ENCODE data around the gene MS4A12.
"Not testable (repeated sequence)": the region's sequence is repeated elsewhere in the genome, so short reads cannot be mapped to it uniquely, and the experiment has no call there.

Gene MS4A12, protein sequence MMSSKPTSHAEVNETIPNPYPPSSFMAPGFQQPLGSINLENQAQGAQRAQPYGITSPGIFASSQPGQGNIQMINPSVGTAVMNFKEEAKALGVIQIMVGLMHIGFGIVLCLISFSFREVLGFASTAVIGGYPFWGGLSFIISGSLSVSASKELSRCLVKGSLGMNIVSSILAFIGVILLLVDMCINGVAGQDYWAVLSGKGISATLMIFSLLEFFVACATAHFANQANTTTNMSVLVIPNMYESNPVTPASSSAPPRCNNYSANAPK

DNA sequence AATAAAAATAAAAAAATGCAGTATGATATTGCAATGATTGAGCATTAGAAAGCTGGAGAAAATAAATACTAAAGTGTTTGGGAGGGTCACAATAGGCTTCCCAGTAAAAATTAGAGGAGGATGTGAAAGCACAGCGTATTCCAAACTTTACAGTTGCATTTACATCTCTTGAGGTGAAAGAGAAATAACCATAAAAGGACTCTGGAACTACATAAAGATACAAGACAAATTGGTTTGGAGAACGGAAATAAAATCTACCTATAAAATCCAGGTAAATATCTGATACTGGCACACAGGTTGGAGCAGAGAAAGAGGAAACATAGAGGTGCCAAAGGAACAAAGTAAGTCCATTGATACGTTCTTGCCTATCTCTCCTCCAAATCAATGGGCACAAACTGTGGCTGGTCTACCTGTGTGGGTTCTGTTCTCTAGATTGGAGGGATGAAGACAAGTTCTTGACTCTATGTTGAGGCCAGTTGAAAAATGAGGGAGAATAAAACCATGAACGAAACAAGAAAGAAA is at the start of gene MS4A12:
Gene MS4A12 (plus strand): TSS at position 291 of the 522 bp plus-strand sequence. CDS start 4,541 bp downstream, outside the sequence.
- in situ Hi-C loops (cut with MboI; ENCODE audit: low sequenced_read_pairs) = no loop called here

DNA sequence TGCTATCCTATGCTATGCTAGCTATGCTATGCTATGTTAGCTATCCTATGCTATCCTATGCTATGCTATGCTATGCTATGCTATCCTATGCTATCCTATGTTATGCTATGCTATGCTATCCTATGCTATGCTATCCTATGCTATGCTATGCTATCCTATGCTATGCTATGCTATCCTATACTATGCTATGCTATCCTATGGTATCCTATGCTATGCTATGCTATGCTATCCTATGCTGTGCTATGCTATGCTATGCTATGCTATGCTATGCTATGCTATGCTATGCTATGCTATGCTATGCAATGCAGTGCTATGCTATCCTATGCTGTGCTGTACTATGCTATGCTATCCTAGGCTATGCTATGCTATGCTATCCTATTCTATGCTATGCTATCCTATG is 45.5 kb upstream of the MS4A12 start:
- in situ Hi-C loops (cut with MboI; ENCODE audit: low sequenced_read_pairs) = no loop called here

DNA sequence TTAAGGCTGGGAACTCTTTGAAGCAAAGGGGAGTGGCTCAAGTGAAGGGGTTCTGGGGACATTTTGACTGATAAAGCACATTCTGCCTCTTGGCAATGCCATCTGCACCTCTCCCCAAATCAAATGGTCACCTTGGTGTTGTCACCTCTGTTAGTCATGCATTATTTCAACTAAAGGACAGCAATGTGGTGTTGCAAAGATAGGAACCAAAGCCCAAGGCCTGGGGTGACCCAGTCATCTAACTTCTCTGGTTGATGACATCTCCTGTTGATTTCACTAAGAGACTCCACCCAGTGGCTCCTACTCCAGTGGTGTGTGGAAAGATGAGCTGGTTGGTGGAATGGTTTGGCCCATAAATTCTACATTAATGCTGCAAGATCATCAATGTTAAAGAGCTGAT is 44.7 kb upstream of the MS4A12 start:
- in situ Hi-C loops (cut with MboI; ENCODE audit: low sequenced_read_pairs) = no loop called here

DNA sequence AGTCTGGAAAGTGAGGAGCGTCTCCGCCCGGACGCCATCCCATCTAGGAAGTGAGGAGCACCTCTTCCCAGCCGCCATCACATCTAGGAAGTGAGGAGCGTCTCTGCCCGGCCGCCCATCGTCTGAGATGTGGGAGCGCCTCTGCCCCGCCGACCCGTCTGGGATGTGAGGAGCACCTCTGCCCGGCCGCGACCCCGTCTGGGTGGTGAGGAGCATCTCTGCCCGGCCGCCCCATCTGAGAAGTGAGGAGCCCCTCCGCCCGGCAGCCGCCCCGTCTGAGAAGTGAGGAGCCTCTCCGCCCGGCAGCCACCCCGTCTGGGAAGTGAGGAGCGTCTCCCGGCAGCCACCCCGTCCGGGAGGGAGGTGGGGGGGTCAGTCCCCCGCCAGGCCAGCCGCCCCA is 41.4 kb upstream of the MS4A12 start:
- in situ Hi-C loops (cut with MboI; ENCODE audit: low sequenced_read_pairs) = not testable (repeated sequence)

DNA sequence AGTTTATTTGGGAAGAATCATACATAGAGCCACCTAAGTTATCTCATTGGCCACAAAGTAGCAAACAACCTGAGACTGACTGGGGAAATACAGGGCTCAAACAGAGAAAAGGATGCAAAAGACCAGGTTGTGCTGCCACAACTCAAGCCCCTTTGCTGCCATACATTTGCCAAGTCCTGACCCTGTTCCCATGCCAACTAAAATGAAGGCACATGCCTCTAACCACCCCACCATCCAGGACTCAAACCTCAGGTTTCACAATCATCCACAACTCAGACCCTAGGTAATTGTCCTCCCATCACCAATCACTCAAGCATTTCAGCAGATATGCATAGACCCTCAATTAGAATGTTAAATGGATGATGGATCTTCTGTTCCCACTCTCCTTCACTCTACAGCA is 38.4 kb upstream of the MS4A12 start:
- in situ Hi-C loops (cut with MboI; ENCODE audit: low sequenced_read_pairs) = no loop called here

DNA sequence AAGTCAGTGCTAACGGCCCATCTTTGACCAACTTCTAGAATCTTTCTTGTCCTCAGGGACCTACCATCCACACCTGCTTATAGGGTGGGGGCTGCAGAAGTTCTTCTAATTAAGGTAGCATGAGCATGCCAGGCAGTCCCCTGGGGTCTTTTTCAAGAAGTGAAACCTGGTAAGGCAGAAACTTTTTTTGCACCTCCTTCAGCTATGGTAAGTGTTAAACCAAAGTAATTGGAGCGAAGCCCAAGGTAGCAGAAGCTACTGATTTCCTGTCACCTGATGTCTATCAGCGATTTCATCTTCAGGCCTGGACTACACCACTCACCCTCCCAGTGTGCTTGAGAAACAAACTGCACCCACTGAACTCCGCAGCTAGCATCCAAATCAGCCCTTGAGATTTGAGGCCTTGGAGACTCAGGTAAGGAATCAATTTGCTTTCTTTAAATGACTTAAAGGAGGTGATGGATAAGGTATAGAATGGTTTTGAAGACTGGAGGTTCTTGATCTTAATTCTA is 37.0 kb upstream of the MS4A12 start, which contains the start of gene MS4A1:
Gene MS4A1 (plus strand): TSS at position 317 of the 512 bp plus-strand sequence. CDS start 6,528 bp downstream, outside the sequence.
- in situ Hi-C loops (cut with MboI; ENCODE audit: low sequenced_read_pairs) = no loop called here

DNA sequence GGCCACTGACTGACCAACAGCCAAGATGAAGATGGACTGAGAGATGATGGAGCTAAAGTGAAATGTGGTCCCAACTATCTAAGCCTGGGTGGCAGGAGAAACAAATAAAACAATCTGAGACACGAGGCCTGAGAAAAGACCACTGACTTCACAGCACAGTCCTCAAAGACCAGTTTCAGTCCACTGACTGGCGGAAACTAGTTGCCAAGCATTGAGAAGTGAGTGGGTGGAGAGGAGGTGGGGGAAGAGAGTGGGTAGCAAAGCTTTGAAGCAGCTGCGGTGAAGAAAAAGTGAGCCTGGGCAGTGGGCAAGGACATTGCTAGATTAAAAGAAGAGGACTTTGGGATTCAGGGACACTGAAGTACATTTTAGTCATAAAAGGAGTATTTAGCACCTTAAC is 35.0 kb upstream of the MS4A12 start:
- in situ Hi-C loops (cut with MboI; ENCODE audit: low sequenced_read_pairs) = no loop called here

DNA sequence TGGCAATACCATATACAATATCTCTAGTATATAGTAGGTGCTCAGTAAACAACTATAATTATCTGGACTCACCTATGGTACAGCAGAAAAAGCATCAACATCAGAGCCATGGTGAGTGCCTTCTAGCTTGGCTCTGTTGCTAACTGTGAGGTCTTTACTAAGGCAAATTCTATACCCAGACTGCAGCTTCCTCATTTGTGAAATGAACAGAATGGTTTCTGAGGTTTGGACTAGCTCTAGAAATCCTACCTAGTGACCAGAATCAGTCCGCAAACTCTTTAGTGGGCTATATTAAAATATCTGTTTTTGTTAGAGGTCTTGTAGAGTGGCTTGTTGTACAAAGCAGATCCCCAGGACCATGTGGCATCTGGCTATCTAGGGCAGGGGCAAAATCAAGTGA is 33.2 kb upstream of the MS4A12 start:
- in situ Hi-C loops (cut with MboI; ENCODE audit: low sequenced_read_pairs) = no loop called here

DNA sequence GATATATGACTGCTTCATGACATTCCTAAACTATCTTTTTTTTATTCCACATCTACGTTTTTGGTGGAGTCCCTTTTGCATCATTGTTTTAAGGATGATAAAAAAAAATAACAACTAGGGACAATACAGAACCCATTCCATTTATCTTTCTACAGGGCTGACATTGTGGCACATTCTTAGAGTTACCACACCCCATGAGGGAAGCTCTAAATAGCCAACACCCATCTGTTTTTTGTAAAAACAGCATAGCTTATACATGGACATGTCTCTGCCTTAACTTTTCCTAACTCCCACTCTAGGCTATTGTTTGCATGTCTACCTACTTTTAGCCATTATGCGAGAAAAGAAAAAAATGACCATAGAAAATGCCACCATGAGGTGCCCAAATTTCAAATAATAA is 23.7 kb upstream of the MS4A12 start:
- in situ Hi-C loops (cut with MboI; ENCODE audit: low sequenced_read_pairs) = no loop called here

DNA sequence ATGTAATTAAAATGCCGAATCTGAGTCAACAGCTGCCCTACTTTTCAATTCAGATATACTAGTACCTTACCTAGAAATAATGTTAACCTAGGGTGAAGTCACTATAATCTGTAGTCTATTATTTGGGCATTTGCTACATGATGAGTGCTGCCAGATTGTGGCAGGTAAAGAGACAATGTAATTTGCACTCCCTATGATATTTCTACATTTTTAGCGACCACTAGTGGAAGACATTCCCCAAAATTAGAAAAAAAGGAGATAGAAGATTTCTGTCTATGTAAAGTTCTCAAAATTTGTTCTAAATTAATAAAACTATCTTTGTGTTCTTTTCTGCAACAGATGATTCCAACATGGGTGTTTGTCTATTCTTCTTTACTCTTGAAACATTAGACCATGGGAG is 22.9 kb upstream of the MS4A12 start:
- in situ Hi-C loops (cut with MboI; ENCODE audit: low sequenced_read_pairs) = no loop called here

DNA sequence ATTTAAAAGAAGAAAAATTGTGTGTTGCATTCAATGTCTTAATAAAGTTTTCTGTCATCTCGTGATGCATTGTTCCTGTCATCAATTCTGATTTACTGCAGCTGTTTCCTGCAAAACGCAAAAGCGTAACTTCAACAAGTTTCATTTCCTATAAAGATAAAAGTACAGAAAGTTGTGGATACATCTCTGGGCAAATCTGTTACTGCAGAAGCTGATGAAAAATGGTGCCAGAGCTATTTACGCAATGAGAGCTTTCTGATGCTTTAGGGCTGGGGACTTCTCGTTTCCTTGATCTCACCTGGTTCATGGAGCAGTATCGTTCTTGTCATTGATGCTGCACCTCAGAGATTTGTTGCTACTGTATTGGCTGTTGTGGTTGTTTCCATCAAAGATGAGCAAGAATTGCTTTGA is 15.5 kb upstream of the MS4A12 start:
- in situ Hi-C loops (cut with MboI; ENCODE audit: low sequenced_read_pairs) = no loop called here

DNA sequence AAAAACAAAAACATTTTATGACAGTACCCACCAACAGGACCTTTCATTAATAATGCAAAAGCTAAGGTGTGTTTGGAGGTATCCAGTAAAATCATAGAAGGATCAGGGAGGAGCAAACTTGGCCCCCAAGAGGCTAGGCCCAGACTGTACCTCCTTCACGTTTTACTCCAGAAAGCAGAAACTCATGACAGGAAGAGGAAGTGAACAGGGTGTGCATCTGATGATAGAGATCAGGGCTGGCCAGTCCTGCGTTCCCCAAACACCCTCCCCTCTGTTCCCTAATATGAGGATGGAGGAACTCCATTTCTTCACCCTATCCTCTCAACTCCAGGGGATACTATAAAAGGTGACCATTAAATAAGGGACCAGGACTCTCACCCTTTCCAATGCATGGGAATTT is 10.2 kb upstream of the MS4A12 start:
- in situ Hi-C loops (cut with MboI; ENCODE audit: low sequenced_read_pairs) = no loop called here

DNA sequence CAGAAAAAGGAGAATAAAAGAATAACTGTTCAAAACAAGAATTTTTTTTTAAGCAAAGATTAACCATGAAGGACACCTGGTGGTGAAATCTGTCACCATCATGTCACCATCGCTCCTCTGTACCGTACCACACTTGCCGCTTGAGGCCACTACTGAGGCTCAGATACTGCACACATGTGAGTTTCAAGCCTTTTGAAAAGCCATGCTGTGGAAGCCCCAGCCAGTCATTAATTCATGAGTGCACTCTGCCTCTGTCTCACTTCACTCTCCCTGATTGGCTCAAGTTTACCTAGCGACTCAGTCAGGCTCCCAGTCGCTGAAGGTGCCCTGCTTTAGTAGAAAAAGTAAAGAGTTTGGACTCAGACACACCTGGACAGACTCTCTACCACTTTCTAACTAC is 6.6 kb upstream of the MS4A12 start:
- in situ Hi-C loops (cut with MboI; ENCODE audit: low sequenced_read_pairs) = no loop called here

DNA sequence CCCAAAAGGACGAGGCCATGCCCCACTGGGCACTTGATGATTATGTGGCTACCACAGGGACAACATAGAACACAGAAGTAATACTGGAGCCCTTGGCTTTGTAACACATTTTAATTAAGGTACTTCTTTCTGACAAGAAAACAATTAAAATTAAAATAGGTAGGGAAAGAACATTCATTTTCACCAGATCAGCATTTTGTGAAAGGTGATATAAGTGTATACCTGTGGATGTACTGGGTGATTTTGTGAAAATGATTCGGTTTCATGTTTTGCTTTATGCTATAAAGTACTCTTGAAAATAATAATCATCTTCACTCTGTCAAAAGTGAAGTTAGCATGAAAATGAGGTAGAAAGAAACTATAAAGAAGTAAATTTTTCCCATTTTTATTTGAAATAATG is 876 bp downstream of the MS4A12 start:
- in situ Hi-C loops (cut with MboI; ENCODE audit: low sequenced_read_pairs) = no loop called here

DNA sequence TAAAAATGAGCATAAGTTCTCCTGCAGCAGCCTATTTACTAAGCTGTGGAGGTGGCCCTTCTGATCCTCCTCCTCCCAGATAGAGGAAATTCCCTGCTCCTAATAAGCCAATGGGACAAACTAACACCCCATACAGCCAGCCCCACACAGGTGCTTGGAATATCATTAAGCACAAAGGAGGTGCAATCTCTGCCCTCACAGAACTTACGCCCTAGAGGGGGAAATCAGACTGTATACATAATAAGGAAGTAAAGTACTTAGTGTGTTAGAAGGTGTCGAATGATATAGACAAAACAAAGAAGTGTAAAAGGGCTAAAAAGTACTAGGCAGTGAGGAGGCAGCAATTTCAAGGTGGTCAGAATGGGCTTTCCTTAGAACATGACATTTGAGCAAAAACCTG is 5.8 kb downstream of the MS4A12 start:
- in situ Hi-C loops (cut with MboI; ENCODE audit: low sequenced_read_pairs) = no loop called here

DNA sequence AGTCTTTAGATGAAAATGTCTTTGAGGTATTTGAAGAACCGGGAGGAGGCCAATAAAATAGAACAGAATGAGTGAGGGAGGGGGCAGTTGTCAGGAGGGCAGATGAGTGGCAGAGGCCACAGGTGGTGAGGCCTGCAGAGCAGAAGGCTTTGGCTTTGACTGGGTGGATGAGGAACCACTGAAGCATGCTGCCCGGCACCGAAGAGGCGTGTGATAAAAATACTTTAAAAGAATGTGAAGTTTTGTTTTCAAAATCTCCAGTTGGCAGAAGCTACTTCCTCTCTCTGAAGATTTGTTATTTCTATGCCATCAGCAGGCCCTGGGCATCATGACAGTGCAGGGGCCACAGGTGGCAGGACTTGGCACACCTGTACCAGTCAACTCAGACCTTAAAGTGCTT is 6.3 kb downstream of the MS4A12 start:
- in situ Hi-C loops (cut with MboI; ENCODE audit: low sequenced_read_pairs) = no loop called here

DNA sequence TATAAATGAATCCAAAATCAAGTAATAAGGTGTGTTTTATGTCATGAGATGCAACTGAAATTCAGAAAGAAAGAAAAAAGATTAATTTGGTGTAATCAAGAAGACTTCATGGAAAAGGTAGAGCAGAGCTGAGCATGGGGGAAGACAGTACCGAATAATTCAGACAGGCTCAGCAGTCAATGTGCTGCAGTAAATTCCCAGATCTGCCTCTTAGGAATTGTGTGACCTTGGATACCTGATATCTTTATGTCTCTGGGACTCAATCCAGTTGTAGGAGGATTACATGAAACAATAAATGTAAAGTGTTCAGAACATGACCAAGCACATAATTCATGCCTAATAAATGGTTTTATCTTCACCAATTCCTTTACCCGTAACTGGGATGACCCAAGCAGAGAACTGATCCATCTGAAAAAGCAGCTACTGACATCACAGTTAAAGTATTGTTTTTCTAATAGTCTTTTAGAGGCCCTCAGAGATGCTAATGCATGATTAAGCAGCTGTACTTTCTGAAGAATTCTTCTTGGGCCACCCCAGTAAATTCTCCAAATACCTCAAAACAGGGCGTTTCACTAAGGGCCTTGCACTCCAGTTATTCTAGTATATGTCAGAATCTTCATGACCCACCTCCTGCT is 7.8 kb downstream of the MS4A12 start:
- in situ Hi-C loops (cut with MboI; ENCODE audit: low sequenced_read_pairs) = no loop called here

DNA sequence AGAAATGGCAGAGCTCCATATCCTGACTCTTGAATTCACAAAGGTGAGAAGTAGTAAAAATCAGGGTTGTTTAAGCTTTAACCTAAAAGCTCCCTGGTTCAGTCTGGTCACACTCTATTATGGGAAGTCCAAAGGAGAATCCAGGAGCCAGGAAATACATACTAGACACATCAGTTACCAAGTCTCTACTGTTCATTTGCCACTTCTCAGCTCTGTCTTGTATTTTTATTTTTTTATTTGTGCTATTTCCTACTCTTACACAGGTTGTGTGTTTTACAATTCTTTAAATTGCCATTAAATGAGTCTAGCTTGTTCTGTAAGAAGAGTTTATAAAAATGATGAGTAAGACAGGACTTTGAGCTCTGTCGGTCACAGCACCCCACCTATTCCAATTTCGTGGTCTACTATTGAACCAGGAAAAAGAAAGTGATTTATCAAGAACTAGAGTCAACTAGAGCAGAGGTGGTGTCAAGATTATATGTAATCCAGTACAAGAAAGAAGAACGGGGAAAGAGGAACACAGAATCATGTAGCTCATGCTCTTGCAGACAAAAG is 9.7 kb downstream of the MS4A12 start:
- in situ Hi-C loops (cut with MboI; ENCODE audit: low sequenced_read_pairs) = no loop called here

DNA sequence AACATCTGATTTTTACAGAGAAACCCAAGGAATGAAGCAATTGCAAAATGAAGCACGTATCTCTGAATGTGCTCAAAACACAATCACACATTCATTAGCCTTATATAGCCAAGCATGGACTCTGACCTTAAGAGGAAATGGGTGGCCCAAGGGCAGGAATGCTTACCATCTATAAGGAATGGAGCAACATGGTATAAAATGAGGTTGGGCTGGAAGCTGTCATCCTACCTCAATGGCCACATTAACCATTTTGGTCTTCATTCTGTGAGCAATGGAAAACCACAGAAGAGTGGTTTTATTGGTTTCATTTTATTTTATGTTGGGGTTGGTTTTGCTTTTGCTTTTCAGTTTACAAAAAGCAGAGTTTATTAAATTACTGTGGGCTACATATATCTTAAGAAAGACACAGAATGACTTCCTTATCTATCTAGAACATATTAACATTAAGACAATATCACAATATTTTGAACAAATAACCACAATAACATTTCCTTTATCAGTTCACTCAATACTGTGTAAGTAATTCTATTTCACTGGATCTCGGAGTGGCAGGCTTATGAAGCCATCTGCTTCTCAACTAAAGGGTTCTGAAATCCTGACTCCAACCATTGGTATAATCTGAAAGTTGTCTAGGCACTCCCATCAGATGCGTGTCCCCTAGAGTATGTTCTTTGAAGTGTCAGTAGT is 11.8 kb downstream of the MS4A12 start:
- in situ Hi-C loops (cut with MboI; ENCODE audit: low sequenced_read_pairs) = no loop called here

DNA sequence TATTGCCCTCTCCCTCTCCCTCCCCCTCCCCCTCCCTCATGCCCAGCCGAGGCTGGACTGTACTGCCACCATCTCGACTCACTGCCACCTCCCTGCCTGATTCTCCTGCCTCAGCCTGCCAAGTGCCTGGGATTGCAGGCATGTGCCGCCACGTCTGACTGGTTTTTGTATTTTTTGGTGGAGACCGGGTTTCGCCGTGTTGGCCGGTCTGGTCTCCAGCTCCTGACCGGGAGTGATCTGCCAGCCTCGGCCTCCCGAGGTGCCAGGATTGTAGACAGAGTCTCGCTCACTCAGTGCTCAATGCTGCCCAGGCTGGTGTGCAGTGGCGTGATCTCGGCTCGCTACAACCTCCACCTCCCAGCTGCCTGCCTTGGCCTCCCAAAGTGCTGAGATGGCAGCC is 17.0 kb downstream of the MS4A12 start:
- in situ Hi-C loops (cut with MboI; ENCODE audit: low sequenced_read_pairs) = not testable (repeated sequence)

DNA sequence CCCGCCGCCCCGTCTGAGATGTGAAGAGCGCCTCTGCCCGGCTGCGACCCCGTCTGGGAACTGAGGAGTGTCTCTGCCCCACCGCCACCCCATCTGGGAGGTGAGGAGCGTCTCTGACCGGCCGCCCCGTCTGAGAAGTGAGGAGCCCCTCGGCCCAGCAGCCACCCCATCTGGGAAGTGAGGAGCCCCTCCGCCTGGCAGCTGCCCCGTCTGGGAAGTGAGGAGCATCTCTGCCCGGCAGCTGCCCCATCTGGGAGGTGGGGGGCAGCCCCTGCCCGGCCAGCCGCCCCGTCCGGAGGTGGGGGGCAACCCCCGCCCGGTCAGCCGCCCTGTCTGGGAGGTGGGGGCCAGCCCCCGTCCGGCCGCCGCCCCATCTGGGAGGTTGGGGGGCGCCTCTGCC is 17.6 kb downstream of the MS4A12 start:
- in situ Hi-C loops (cut with MboI; ENCODE audit: low sequenced_read_pairs) = not testable (repeated sequence)

All from HL-60/S4 treated with phorbol 12-myristate 13-acetate at 8.2 ng/mL for 4 days and 3 days (cell line).